GM20000 (cell line): ENCODE results near the gene SLC12A7.

ENCODE experiments used
- DNase-seq: peaks from one replicate; pipeline ENCODE4 v3.0.0; 2012; ENCODE audit warnings: low spot score
- TF ChIP-seq, protein P1 (sequence below): IDR thresholded peaks from 2 replicates; pipeline ENCODE4 v1.5.1; 2012; ENCODE audit warnings: mild to moderate bottlenecking, control low read depth; ENCODE audit errors: extremely low read depth, missing control alignments

SLC12A7 gene

DNA sequence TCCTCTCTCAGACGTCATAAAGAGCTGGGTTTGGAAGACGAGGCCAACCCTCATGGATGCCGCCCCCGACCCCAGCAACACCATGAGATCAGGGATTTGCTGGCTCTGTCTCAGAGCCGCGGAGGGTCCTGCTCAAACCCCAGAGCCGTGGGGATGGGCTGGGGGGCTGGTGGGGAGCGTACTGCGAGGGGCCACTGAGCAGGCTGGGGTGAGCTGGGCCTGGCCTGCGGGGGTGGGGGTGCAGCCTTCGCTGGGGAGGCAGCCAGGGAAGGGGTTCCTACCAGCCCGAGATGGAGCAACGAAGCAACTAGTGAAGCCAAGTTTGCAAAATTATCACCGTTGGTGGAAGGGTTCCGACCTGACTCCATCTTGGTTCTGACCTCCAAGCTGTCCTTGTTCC lies 5.1 kb upstream of the SLC12A7 start:
- DNase-seq, result no peak
- TF ChIP-seq, protein P1, sequence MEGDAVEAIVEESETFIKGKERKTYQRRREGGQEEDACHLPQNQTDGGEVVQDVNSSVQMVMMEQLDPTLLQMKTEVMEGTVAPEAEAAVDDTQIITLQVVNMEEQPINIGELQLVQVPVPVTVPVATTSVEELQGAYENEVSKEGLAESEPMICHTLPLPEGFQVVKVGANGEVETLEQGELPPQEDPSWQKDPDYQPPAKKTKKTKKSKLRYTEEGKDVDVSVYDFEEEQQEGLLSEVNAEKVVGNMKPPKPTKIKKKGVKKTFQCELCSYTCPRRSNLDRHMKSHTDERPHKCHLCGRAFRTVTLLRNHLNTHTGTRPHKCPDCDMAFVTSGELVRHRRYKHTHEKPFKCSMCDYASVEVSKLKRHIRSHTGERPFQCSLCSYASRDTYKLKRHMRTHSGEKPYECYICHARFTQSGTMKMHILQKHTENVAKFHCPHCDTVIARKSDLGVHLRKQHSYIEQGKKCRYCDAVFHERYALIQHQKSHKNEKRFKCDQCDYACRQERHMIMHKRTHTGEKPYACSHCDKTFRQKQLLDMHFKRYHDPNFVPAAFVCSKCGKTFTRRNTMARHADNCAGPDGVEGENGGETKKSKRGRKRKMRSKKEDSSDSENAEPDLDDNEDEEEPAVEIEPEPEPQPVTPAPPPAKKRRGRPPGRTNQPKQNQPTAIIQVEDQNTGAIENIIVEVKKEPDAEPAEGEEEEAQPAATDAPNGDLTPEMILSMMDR, result no peak

DNA sequence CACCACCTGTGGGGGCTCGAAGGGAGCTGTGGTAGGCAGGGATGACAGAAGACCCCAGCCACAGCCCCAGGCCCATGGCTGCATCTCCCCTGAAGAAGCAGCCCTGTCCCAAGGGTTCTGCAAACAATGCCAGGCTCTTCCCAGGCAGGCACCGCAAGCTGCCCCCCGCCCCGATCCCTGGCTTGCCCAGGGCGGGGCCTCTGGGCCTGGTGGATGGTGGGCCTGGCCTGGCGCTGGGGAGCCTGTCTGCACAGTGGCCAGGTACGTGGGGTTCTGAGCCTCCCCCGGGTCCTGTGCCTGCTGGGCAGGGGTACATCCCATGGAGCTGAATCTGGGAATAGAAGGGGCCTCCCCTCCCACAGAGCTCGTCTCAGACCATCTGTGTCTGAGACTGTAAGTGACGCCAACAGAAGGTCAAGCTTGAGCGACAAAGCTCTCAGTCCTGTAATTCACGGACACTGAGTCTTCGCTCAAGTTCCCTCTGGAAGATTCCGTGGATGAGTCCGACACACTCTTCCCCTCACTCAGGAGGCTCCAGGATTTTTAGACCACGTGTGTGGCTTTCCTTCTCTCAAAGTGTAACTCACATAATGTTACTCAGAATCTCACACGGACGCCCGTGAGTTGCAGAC lies 4.4 kb upstream of the SLC12A7 start:
- TF ChIP-seq, protein P1, result no peak
- no peak for DNase-seq

DNA sequence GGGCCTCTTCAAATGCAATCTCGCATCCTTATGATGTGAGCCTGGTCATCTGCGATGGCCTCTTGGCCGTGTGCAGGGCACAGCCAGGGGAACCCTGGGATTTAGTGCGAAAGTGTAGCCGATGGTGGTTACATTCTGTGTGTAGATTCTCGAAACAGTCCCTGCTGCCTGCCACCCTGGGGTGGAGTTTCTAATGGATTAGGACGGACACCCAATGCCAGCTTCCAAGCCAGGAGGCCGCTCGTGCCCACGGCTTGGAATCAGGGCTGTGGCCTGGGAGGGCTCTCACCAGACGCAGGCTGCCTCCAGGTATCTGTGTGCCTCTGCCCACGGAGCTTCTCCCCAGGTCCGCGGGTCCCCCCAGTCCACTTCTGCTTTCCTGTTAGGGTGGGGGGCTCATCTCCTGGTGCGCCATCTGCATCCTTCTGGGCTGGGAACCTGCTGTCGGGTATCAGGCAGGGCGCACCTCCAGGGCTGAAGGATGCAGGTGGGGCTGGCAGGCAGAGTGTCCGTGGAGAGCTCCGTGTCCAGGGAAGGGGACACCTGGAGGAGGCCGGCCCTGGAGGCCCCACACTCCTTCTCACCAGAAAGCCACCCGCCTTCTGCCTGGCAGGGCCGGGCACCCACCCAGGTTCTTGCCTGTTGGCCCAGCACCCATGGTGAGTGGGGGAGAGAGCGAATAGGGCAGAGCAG lies 3.4 kb upstream of the SLC12A7 start:
- TF ChIP-seq, protein P1, result no peak
- DNase-seq, result no peak

DNA sequence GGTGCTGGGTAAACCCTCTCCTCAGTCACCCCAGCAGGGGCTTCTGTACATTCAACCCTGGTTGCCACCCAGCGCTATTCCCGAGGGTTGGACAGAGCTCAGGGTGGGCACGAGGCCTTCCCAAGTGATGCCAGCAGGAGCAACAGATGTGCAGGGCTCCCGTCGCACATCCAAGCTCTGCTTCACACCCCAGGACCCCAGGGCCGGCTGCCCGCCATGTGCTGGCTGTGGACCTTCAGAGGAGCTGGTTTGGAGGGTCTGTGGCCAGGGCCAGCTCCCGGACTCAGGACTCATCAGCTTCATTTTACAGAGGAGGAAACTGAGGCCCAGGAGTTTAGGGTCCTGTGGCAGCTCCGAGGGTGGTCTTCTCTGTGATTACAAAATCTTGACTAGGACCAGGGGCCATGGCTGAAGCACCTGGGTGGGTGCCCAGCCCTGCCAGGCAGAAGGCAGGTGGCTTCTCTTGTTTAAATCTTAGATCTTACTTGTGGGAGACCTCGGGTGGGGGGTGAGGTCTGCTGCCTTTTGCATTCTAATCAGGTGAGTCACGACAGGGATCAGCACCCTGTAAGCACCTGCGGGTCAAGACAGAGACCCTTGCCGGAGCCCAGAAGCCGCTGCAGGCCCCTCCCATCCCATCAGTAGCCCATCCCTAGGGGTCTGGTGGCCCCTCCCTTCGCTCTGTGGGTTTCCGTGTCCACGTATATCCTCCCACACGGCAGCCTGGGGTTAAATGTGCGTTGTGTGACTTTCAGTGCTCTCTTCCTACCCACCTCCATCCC lies 2.1 kb upstream of the SLC12A7 start:
- no peak for DNase-seq
- TF ChIP-seq, protein P1, result no peak

DNA sequence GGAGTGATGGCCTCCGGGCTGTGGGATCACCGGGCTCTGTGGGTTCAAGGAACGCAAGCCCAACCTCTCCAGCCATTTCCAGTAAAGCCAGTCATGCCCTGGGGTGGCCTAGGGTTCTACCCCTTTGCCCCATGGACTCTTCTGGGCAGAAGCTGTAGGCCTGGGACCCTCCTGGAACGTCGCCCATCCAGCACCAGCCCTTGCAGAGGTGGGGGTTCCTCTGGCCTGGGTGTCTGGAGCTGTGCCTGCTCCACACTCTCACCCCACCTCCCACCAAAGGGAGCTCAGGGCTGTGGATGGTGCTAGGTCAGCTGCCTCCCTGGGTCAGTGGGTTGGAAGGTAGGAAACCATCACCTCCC lies 1.4 kb upstream of the SLC12A7 start:
- TF ChIP-seq, protein P1, result no peak
- no peak for DNase-seq

DNA sequence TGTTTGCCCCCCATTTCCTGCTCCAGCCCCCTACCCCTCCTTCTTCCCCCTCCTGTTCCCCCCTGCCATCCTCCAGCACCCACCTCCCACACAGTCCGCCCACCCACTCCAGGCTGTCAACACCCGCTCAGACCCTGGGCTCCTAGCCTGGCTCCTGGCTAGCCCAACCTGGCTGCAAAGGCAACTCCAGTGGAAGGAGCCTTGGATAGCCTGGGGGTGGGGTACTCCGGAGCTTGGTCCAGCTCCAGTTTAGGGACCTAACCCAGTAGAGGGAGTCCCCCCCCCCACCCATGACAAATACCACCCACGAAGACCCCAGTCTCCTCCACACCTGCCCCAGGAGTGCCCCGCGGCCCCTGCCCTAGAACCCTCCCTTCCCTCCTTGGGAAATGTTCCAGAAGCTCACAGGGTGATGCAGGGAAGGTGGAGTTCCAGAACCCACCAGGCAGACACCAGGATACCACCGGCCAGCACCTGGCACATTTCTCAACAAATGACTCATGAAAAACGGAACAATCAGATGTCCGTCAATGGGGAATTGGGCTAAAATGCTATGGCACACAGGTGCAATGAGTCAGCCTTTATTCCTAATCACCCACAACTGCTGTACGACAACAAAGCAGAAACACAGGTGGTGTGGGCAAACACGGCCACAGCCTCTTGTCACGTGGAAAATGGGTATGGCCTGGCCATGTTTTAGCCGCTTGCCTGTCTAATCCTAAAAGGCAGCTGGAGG lies 901 bp upstream of the SLC12A7 start:
- TF ChIP-seq, protein P1, result no peak
- no peak for DNase-seq

DNA sequence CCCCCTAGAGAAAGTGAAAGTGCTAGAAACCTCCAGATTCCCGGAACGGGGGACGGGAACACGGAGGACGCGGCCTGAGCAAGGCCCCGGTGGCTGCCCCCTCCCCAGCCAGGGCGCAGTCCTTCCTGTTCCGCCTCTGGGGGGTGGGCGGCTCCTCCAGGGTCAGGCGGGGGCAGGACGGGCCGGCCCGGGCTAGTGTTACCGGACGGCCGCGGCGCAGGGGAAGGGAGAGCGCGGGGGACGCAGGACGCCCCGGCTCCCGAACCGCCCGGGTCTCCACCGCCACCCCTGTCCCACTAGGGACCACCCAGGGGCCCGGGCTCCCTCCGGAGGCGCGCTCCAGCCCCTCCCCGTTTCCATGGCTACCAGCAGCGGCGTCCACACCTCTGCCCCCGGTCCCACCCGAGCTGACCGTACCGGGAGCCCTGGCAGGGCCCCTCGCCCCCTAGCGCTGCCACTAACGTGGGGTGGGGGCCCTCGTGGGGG lies 579 bp downstream of the SLC12A7 start:
- DNase-seq, result peak; percentile 72

More for the DNA sequence above, 579 bp downstream of the SLC12A7 start:
- TF ChIP-seq, protein P1, result no peak
